ENCODE results near the gene EDC3.

The EDC3 gene

GRCh38 chr15:74709011-74709410, 13.2 kb upstream of the EDC3 start:
- Histone ChIP-seq H3K9me3 (no peaks in the 10 kb centered on the region), H3K4me1 (ENCODE audit: control insufficient read depth in 1 of 2, insufficient read depth in 1 of 2, low read depth in 1 of 2, low read length in 1 of 2) (peaks cover 40 to 45% of the 10 kb centered on the region in 2 experiments), H3K4me3 (ENCODE audit: low read depth in 1 of 2, low read length in 1 of 2) (no peak overlapping the region), H3K27ac (peak overlapping the region; percentile 8), H3K36me3 (no peaks in the 10 kb centered on the region), H3K27me3 (peaks cover 23% of the 10 kb centered on the region)
- TF ChIP-seq CTCF (IDR thresholded peaks at IDR 0.05) = no peak

DNA sequence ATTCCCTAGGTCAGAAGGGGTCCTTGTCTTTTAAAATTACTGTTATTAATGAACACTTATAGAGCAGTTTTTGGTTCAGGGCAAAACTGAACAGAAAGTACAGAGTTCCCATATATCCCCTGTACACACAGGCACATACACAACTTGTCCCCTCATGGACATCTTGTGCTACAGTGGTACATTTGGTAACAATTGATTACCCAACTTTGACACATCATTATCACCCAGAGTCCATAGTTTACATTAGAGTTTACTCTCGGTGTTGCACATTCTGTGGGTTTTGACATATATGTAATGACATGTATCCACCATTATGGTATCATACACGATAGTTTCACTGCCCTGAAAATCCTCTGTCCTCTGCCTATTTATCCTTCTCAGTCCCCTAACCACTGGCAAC, 984 bp upstream of the EDC3 start:
- Histone ChIP-seq H3K27me3 (peaks cover 53% of the 10 kb centered on the region), H3K36me3 (no peaks in the 10 kb centered on the region), H3K4me3 (ENCODE audit: low read depth in 1 of 2, low read length in 1 of 2) (peak overlapping the region; percentile 84 to 98), H3K27ac (no peak overlapping the region), H3K9me3 (no peaks in the 10 kb centered on the region), H3K4me1 (ENCODE audit: control insufficient read depth in 1 of 2, insufficient read depth in 1 of 2, low read depth in 1 of 2, low read length in 1 of 2) (peaks cover 10 to 15% of the 10 kb centered on the region in 2 experiments)
- no peak for TF ChIP-seq CTCF (IDR thresholded peaks at IDR 0.05)

- Histone ChIP-seq H3K4me1 (ENCODE audit: control insufficient read depth in 1 of 2, insufficient read depth in 1 of 2, low read depth in 1 of 2, low read length in 1 of 2) (peaks cover 10 to 15% of the 10 kb centered on the region in 2 experiments), H3K9me3 (no peaks in the 10 kb centered on the region), H3K27me3 (peaks cover 49% of the 10 kb centered on the region), H3K4me3 (ENCODE audit: low read depth in 1 of 2, low read length in 1 of 2) (peak overlapping the region; percentile 84 to 98), H3K27ac (peak overlapping the region; percentile 66), H3K36me3 (no peaks in the 10 kb centered on the region)
- TF ChIP-seq CTCF (IDR thresholded peaks at IDR 0.05) = no peak
Observed at GRCh38 chr15:74696398-74696729, 540 bp upstream of the EDC3 start.

DNA sequence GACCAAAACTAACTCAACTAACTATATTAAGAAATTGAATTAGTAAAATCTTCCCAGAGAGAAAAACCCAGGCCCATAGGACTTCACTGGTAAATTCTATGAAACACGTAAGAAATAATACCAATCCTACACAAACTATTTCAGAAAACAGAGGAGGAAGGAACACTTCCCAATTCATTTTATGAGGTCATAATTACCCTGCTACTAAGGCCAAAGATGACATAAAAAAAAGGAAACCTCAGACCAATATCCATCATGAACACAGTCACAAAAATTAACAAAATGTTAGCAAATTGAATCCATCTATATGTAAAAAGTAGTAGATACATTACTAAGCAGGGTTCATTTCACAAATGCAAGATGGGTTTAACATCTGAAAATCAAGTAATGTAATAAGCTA, 3.5 kb downstream of the EDC3 start:
- Histone ChIP-seq H3K27me3 (peaks cover 8% of the 10 kb centered on the region), H3K27ac (no peak overlapping the region), H3K4me1 (ENCODE audit: control insufficient read depth in 1 of 2, insufficient read depth in 1 of 2, low read depth in 1 of 2, low read length in 1 of 2) (peaks cover 10 to 15% of the 10 kb centered on the region in 2 experiments), H3K9me3 (no peaks in the 10 kb centered on the region), H3K36me3 (no peaks in the 10 kb centered on the region), H3K4me3 (ENCODE audit: low read depth in 1 of 2, low read length in 1 of 2) (no peak overlapping the region)
- no peak for TF ChIP-seq CTCF (IDR thresholded peaks at IDR 0.05)

GRCh38 chr15:74683758-74684157, 12.1 kb downstream of the EDC3 start:
- TF ChIP-seq CTCF (IDR thresholded peaks at IDR 0.05) = no peak
- Histone ChIP-seq H3K27me3 (no peaks in the 10 kb centered on the region), H3K4me1 (ENCODE audit: control insufficient read depth in 1 of 2, insufficient read depth in 1 of 2, low read depth in 1 of 2, low read length in 1 of 2) (no peaks in the 10 kb centered on the region), H3K4me3 (ENCODE audit: low read depth in 1 of 2, low read length in 1 of 2) (no peak overlapping the region), H3K27ac (no peak overlapping the region), H3K9me3 (no peaks in the 10 kb centered on the region), H3K36me3 (peaks cover 5% of the 10 kb centered on the region)

- Histone ChIP-seq H3K4me3 (ENCODE audit: low read depth in 1 of 2, low read length in 1 of 2) (no peak overlapping the region), H3K9me3 (no peaks in the 10 kb centered on the region), H3K36me3 (peaks cover 5% of the 10 kb centered on the region), H3K27me3 (no peaks in the 10 kb centered on the region), H3K4me1 (ENCODE audit: control insufficient read depth in 1 of 2, insufficient read depth in 1 of 2, low read depth in 1 of 2, low read length in 1 of 2) (no peaks in the 10 kb centered on the region), H3K27ac (no peak overlapping the region)
- TF ChIP-seq CTCF (IDR thresholded peaks at IDR 0.05) = no peak
Observed at GRCh38 chr15:74682954-74683353, 12.9 kb downstream of the EDC3 start.
